HG03060 (cell line): ENCODE measurements around the gene LTBP1.
A peak's percentile ranks its signal among the peaks of the same experiment; 100 is the strongest.
"Not testable (repeated sequence)": the region's sequence is repeated elsewhere in the genome, so short reads cannot be mapped to it uniquely, and the experiment has no call there.

ENCODE experiments used
- ATAC-seq: cut with Tn5 transposase; IDR thresholded peaks from one replicate; pipeline ENCODE4 v1.9.1; 2021; ENCODE audit warnings: low read depth, moderate number of reproducible peaks; ENCODE audit not compliant: unreplicated experiment

LTBP1 gene

GRCh38 chr2:33433279-33434235, 486.8 kb downstream of the LTBP1 start:
- ATAC-seq = no peak

GRCh38 chr2:33435518-33435917, 488.8 kb downstream of the LTBP1 start:
- ATAC-seq = no peak

GRCh38 chr2:33436083-33436482, 489.3 kb downstream of the LTBP1 start:
- ATAC-seq = no peak

GRCh38 chr2:33437297-33437696, 490.5 kb downstream of the LTBP1 start:
- no peak for ATAC-seq

- ATAC-seq = no peak
These were observed 491.1 kb downstream of the LTBP1 start for GRCh38 chr2:33437815-33438214.

- ATAC-seq = peak; percentile 62
These were observed 494.6 kb downstream of the LTBP1 start for GRCh38 chr2:33441235-33441810.

- not testable (repeated sequence) for ATAC-seq
These were observed 495.3 kb downstream of the LTBP1 start for GRCh38 chr2:33442052-33442451.

GRCh38 chr2:33442528-33443079, 495.9 kb downstream of the LTBP1 start:
- no peak for ATAC-seq

GRCh38 chr2:33443274-33443829, 496.6 kb downstream of the LTBP1 start:
- no peak for ATAC-seq

GRCh38 chr2:33444967-33445366, 498.2 kb downstream of the LTBP1 start:
- no peak for ATAC-seq

- no peak for ATAC-seq
These were observed 501.6 kb downstream of the LTBP1 start for GRCh38 chr2:33448220-33448899.
